Cardiac muscle cell (in vitro differentiated cells and primary cell): ENCODE results near the gene IFITM10. TPM values are rescaled to one million over a fixed set of nuclear protein-coding genes. Genes with fewer than 3 reads are reported as not detected.

ENCODE experiments used
- DNase-seq, 2 donors: peaks; one replicate each; pipeline versions ENCODE4 v3.0.0 to v3.0.0-alpha.2; 2010 to 2017; ENCODE audit warnings: low read depth in 1 of 2, low spot score in 1 of 2
- H3K27ac ChIP-seq: fragments of 200-600 bp; sonication (generic); 2 replicates; pipeline ENCODE4 v1.5.1; 2016
- H3K27me3 ChIP-seq: fragments of 200-600 bp; sonication (generic); 2 replicates; pipeline ENCODE4 v1.6.0; 2016; ENCODE audit warnings: control low read depth
- H3K36me3 ChIP-seq: fragments of 200-600 bp; sonication (generic); 2 replicates; pipeline ENCODE4 v1.5.1; 2016; ENCODE audit warnings: control low read depth
- H3K4me1 ChIP-seq: fragments of 200-600 bp; sonication (generic); 2 replicates; pipeline ENCODE4 v1.8.1; 2017; ENCODE audit warnings: low read depth, mild to moderate bottlenecking, mixed run types
- H3K4me3 ChIP-seq: fragments of 200-600 bp; sonication (generic); 2 replicates; pipeline ENCODE4 v1.5.1; 2016; ENCODE audit warnings: mild to moderate bottlenecking
- H3K9me3 ChIP-seq: fragments of 200-600 bp; sonication (generic); 2 replicates; pipeline ENCODE4 v1.5.1; 2017; ENCODE audit warnings: low read depth, mild to moderate bottlenecking, control low read depth
- polyA plus RNA-seq: library from polyadenylated mRNA; unstranded; fragments of >200 nt; fragmentation: Nextera tagmentation; extraction: Ambion mirVana; gene quantifications from 2 replicates; pipeline ENCODE4 v1.2.1, GENCODE V29; 2016
- total RNA-seq: library from RNA; depleted of rRNA; stranded (reverse); fragments of >200 nt; gene quantifications from 2 replicates; pipeline ENCODE4 v1.2.3, GENCODE V29; 2016
- TF ChIP-seq, protein P1 (sequence below): IDR thresholded peaks from 2 replicates; pipeline ENCODE4 v1.5.1; 2012; ENCODE audit warnings: low read depth, mild to moderate bottlenecking, low read length

The IFITM10 gene
- total and polyA plus RNA-seq, 2 experiments from 2014 or later: 1.9 TPM; not detected in 1

DNA sequence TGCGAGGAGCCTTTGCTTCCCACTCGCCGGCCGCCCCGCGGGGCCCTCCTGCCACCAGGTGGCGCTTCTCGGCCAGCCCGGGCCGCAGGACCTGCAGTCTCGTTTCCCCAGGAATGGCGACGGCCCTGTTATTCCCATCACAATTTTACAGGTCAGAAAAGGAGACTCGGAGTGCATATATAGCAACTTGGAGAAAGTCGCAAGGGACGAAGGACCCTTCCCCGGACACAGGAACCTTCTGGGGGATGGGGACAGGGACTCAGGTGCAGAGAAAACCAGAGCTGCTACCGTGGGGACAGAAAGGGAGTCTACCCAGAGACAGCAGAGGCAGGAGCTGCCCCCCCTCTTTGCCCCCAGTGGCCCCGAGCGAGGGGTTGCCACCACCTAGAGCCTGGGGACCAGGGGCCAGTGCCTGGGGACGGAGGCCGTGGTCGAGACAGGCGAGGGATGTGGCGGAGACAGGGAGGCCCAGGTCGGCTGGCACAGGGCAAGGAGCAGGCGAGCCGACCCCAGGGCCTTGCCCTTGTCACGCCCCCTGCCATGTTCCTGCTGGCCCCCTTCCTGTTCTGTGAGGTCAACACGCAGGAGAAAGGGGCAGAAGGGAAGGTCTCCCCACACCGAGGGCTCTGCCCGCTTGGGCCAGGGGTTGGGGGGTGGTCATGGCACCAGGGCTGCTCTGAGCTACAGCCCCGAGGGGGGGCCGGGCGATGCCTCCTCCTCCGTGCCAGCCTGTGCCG, 56.9 kb downstream of the IFITM10 start:
- H3K9me3 ChIP-seq: no peaks in the 10 kb centered on the region
- no peaks in the 10 kb centered on the region for H3K27me3 ChIP-seq
- H3K4me3 ChIP-seq: peak overlapping the region; percentile 15
- no peaks in the 10 kb centered on the region for H3K36me3 ChIP-seq
- peaks cover 14% of the 10 kb centered on the region for H3K4me1 ChIP-seq
- TF ChIP-seq, protein P1, sequence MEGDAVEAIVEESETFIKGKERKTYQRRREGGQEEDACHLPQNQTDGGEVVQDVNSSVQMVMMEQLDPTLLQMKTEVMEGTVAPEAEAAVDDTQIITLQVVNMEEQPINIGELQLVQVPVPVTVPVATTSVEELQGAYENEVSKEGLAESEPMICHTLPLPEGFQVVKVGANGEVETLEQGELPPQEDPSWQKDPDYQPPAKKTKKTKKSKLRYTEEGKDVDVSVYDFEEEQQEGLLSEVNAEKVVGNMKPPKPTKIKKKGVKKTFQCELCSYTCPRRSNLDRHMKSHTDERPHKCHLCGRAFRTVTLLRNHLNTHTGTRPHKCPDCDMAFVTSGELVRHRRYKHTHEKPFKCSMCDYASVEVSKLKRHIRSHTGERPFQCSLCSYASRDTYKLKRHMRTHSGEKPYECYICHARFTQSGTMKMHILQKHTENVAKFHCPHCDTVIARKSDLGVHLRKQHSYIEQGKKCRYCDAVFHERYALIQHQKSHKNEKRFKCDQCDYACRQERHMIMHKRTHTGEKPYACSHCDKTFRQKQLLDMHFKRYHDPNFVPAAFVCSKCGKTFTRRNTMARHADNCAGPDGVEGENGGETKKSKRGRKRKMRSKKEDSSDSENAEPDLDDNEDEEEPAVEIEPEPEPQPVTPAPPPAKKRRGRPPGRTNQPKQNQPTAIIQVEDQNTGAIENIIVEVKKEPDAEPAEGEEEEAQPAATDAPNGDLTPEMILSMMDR: peak; percentile 98
- peak overlapping the region; percentile 39 for H3K27ac ChIP-seq
- peak; percentile 81 to 83 for DNase-seq

DNA sequence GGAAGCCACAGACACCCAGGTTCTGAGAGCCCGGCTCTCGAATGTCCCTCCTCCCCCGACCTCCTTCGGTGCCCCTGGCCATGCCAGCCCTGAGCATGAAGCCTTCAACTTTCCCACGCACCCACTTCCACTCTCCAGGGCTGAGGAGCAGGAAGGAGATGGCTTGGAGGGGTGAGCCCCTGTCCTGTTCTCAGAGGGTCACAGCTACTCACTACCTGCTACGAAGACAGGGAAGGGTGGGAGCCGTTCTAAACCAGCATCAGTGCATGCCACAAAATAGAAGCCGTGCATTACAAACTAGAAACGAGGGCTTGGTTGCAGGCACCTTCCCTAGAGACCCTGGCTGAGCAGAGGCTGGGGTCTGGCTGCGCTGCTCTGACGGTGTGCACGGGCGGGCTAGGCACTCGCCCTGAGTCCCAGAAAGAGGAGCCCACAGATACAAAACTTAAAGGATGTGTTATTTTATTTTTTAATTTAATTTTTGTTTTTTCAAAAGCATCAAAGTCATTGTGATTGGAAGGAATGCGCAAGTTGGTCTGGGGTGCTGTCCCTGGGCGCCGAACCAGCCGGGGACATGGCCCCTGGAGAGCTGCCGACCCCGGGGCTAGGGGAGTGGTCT, 57.6 kb downstream of the IFITM10 start:
- TF ChIP-seq, protein P1: no peak

DNA sequence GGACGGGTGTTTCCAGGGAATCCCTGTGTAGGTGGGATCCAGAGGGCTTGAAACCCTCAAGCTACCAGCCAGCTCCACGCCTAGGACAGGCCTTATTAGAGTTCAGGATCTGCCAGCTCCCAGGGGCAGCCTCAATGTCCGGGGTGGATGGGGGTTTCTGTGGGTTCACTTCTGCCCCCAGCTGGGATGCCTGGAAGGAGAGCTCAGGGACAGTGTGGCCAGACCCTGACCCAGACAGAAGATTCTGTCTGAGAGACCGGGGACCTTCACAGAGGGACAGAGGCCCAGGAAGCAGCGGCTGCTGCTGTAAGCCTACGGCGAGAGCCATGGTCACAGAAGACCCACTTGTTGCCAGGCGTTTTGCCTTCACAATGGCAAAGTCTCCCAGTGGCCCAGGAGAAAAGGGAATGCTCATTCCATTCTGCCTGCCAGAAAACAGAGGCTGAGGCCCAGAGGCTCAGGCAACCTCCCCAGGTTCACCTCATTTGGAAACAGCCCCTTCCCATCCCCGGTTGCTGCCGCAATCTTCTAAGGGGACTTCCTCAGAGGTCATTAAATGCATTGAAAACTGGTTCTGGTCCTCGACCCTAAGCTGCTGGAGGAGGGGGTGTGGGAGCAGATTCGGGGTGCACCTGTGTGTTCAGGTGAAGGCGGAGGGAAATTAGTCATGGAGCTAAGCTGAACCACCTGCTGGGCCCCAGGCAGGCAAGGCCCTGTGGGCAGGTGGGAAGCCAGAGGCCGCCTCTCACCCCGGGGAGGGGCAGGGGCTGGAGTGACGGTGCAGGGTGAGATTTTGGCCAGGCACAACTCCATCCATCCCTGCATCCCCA, 58.3 kb downstream of the IFITM10 start:
- TF ChIP-seq, protein P1: no peak
- peaks cover 14% of the 10 kb centered on the region for H3K4me1 ChIP-seq
- H3K4me3 ChIP-seq: no peak overlapping the region
- no peak for DNase-seq
- no peaks in the 10 kb centered on the region for H3K9me3 ChIP-seq
- no peak overlapping the region for H3K27ac ChIP-seq
- H3K36me3 ChIP-seq: no peaks in the 10 kb centered on the region
- H3K27me3 ChIP-seq: no peaks in the 10 kb centered on the region

More for the DNA sequence above, 57.6 kb downstream of the IFITM10 start:
- Histone ChIP-seq H3K36me3 (no peaks in the 10 kb centered on the region), H3K9me3 (no peaks in the 10 kb centered on the region), H3K4me1 (peaks cover 14% of the 10 kb centered on the region), H3K4me3 (no peak overlapping the region), H3K27ac (no peak overlapping the region), H3K27me3 (no peaks in the 10 kb centered on the region)
- DNase-seq: no peak

DNA sequence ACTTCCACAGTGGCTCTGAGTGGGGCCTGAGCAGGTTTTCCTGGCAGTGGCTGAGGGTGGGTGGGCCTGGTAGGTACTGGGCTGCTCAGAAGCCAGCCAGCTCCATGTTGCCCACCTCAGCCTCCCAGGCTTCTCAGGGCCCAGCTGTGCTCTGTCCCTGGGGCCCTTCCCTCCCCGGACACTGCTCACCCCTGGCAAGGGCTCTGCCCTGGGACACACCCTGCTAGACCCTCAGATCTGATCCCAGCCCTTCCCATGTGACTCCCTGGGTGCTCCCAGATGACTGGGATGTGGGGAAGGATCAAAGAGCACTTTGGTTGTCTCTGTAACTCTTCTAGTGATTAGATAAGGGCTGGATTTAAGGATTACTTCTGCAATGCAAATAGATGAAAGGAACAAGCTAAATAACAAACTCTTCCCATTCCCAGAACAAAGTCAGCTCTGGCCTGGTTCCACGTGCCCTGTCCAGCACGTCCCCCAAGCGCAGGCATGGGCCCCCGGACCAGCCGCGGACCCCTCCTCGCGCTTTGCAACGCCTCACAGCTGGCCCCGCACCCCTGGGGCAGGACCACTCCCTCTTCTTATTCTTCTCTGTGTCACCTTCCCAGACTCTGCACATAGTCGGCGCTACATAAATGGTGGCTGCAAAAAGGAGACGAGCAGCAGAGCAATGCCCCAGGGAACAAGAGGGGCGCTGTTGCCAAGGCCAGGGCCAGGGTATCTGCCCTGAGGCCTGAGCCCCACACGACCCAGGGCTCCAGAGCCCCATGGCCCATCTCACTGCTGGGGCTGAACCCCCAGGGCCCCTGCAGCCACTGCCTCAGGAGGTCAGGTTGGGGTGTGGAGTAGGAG, 59.1 kb downstream of the IFITM10 start:
- Histone ChIP-seq H3K36me3 (no peaks in the 10 kb centered on the region), H3K27ac (no peak overlapping the region), H3K4me3 (no peak overlapping the region), H3K4me1 (peaks cover 14% of the 10 kb centered on the region), H3K27me3 (no peaks in the 10 kb centered on the region), H3K9me3 (no peaks in the 10 kb centered on the region)
- DNase-seq: no peak
- TF ChIP-seq, protein P1: no peak
